ENCODE measurements around the gene APCDD1. TPM values are rescaled to one million over a fixed set of nuclear protein-coding genes. Genes with fewer than 3 reads are reported as not detected.
A peak's percentile ranks its signal among the peaks of the same experiment; 100 is the strongest.

Gene APCDD1
- total RNA-seq = 69.6 and 80.8 TPM in 2 replicates
- polyA plus RNA-seq = 81.4 and 114 TPM in 2 replicates

GRCh38 chr18:10453806-10454680 lies at the start of gene APCDD1:
TSS of gene APCDD1 (plus strand) at chr18:10454635. CDS start at chr18:10454982, 347 bp downstream.
- peak; percentile 90 for DNase-seq (ENCODE audit: low spot score)
- Histone ChIP-seq H3K9me3 (ENCODE audit: low read depth) (no peaks in the 10 kb centered on the region), H3K4me1 (ENCODE audit: insufficient read depth) (peaks cover 19% of the 10 kb centered on the region), H3K36me3 (replicated peaks; ENCODE audit: insufficient read depth, low read depth) (no peaks in the 10 kb centered on the region), H3K27ac (peak within 1 kb of the TSS; percentile 94), H4K20me1 (ENCODE audit: insufficient read depth, poor library complexity, severe bottlenecking) (no peaks in the 10 kb centered on the region), H3K79me2 (peaks cover 39% of the 10 kb centered on the region), H3K27me3 (no peaks in the 10 kb centered on the region), H2AFZ (peak within 1 kb of the TSS; percentile 81), H3K4me2 (peak within 1 kb of the TSS; percentile 85), H3K4me3 (peak within 1 kb of the TSS; percentile 92), H3K9me2 (replicated peaks; ENCODE audit: insufficient read depth) (no peaks in the 10 kb centered on the region)
- TF ChIP-seq EZH2 (IDR thresholded peaks at IDR 0.05; ENCODE audit: borderline replicate concordance) (no peak), CTCF (IDR thresholded peaks at IDR 0.05; ENCODE audit: poor library complexity) (no peak), EZH2phosphoT487 (IDR thresholded peaks at IDR 0.05; ENCODE audit: low read depth, severe bottlenecking, unreplicated experiment) (no peak)
- 17% methylated on average over 25 of the region's 64 CpGs for WGBS (ENCODE audit: low lambda C conversion rate, missing lambda C conversion rate)

- Histone ChIP-seq H3K36me3 (replicated peaks; ENCODE audit: insufficient read depth, low read depth) (no peaks in the 10 kb centered on the region), H4K20me1 (ENCODE audit: insufficient read depth, poor library complexity, severe bottlenecking) (no peaks in the 10 kb centered on the region), H3K9me3 (ENCODE audit: low read depth) (no peaks in the 10 kb centered on the region), H3K27ac (no peak overlapping the region), H3K4me1 (ENCODE audit: insufficient read depth) (peaks cover 14% of the 10 kb centered on the region), H3K9me2 (replicated peaks; ENCODE audit: insufficient read depth) (no peaks in the 10 kb centered on the region), H3K4me2 (peak overlapping the region; percentile 45), H2AFZ (no peak overlapping the region), H3K79me2 (no peaks in the 10 kb centered on the region), H3K27me3 (no peaks in the 10 kb centered on the region), H3K4me3 (no peak overlapping the region)
- TF ChIP-seq EZH2 (IDR thresholded peaks at IDR 0.05; ENCODE audit: borderline replicate concordance) (no peak), CTCF (IDR thresholded peaks at IDR 0.05; ENCODE audit: poor library complexity) (no peak), EZH2phosphoT487 (IDR thresholded peaks at IDR 0.05; ENCODE audit: low read depth, severe bottlenecking, unreplicated experiment) (no peak)
- WGBS (ENCODE audit: low lambda C conversion rate, missing lambda C conversion rate) = 51% methylated on average over 10 of the region's 10 CpGs
- no peak for DNase-seq (ENCODE audit: low spot score)
These were observed 49.4 kb upstream of the APCDD1 start for GRCh38 chr18:10405014-10405493.

GRCh38 chr18:10405816-10406663 lies 48.4 kb upstream of the APCDD1 start:
- Histone ChIP-seq H2AFZ (no peak overlapping the region), H3K79me2 (no peaks in the 10 kb centered on the region), H3K4me3 (no peak overlapping the region), H3K27ac (no peak overlapping the region), H3K36me3 (replicated peaks; ENCODE audit: insufficient read depth, low read depth) (no peaks in the 10 kb centered on the region), H3K4me1 (ENCODE audit: insufficient read depth) (peaks cover 14% of the 10 kb centered on the region), H3K4me2 (no peak overlapping the region), H3K27me3 (no peaks in the 10 kb centered on the region), H3K9me2 (replicated peaks; ENCODE audit: insufficient read depth) (no peaks in the 10 kb centered on the region), H3K9me3 (ENCODE audit: low read depth) (no peaks in the 10 kb centered on the region), H4K20me1 (ENCODE audit: insufficient read depth, poor library complexity, severe bottlenecking) (no peaks in the 10 kb centered on the region)
- 47% methylated on average over 16 of the region's 16 CpGs for WGBS (ENCODE audit: low lambda C conversion rate, missing lambda C conversion rate)
- TF ChIP-seq CTCF (IDR thresholded peaks at IDR 0.05; ENCODE audit: poor library complexity) (no peak), EZH2 (IDR thresholded peaks at IDR 0.05; ENCODE audit: borderline replicate concordance) (no peak), EZH2phosphoT487 (IDR thresholded peaks at IDR 0.05; ENCODE audit: low read depth, severe bottlenecking, unreplicated experiment) (no peak)
- no peak for DNase-seq (ENCODE audit: low spot score)

Measured in hepatocyte (in vitro differentiated cells).